K562 (cell line): Measurements from ENCODE around the gene CDKN2D. TPM values are rescaled to one million over a fixed set of nuclear protein-coding genes. Genes with fewer than 3 reads are reported as not detected.

Source experiments
- ATAC-seq: fragments of 200-7000 bp; cut with Tn5 transposase; 3 replicates; pipeline ENCODE4 v1.9.1; 2020; ENCODE audit warnings: moderate library complexity
- BruUV-seq: library from RNA; stranded (reverse); fragments of 400-500 nt; replicated peaks from 2 replicates; lab custom pipeline; 2021; lab: Mats Ljungman, UMichigan
- CTCF ChIA-PET: fragments of 300-600 bp; formaldehyde crosslinking; extraction: SDS; loops from one replicate; lab custom pipeline; 2021; ENCODE audit warnings: low intra/inter-chr PET ratio; lab: Yijun Ruan, JAX
- POLR2A ChIA-PET: fragments of 300-600, 350-650 bp; sonication (Branson Sonifier 250); formaldehyde crosslinking; extraction: SDS; loops from one replicate; lab custom pipeline; 2021; ENCODE audit warnings: antibody characterized with exemption, inconsistent platforms; lab: Yijun Ruan, JAX
- DNase-seq, 4 experiments: peaks; one replicate each; pipeline versions ENCODE4 v3.0.0 to v3.0.0-alpha.2; 2011 to 2018; ENCODE audit warnings: low spot score in 3 of 4, mixed read lengths in 3 of 4; ENCODE audit errors: extremely low read depth in 1 of 4
- FAIRE-seq: peaks from 2 replicates; lab custom pipeline; 2011; peaks lifted over from hg19 to GRCh38; lab: Jason Lieb, UNC
- H2AFZ ChIP-seq: 2 replicates; pipeline ENCODE4 v1.6.0; 2011; ENCODE audit warnings: low read depth, low read length, control low read depth, inconsistent platforms
- H3K27ac ChIP-seq: fragments of 200-600 bp; 3 replicates; pipeline ENCODE4 v1.8.0; 2011; ENCODE audit warnings: low read depth, mild to moderate bottlenecking, control low read depth, inconsistent platforms, low read length, moderate library complexity, mixed read lengths; ENCODE audit errors: extremely low read depth
- H3K27me3 ChIP-seq, 2 experiments: fragments of 300-600 bp in 1 of 2; 2 replicates in 1 of 2; 3 replicates in 1 of 2; pipeline versions ENCODE4 v1.6.0 to v1.8.0; 2011; ENCODE audit warnings: inconsistent platforms in 2 of 2, low read length in 2 of 2, mild to moderate bottlenecking in 1 of 2, mixed read lengths in 1 of 2, moderate library complexity in 1 of 2; ENCODE audit not compliant: control insufficient read depth in 2 of 2, insufficient read depth in 2 of 2
- H3K36me3 ChIP-seq: fragments of 300-600 bp; 3 replicates; pipeline ENCODE4 v1.8.0; 2011; ENCODE audit warnings: mild to moderate bottlenecking, low read length, inconsistent platforms; ENCODE audit not compliant: control insufficient read depth, insufficient read depth
- H3K4me1 ChIP-seq, 2 experiments: fragments of 200-600 bp in 1 of 2; replicated peaks in 1 of 2; 2 replicates in 1 of 2; 3 replicates in 1 of 2; pipeline versions ENCODE4 v1.5.1 to v1.8.0; 2011; ENCODE audit warnings: inconsistent platforms in 2 of 2, low read length in 2 of 2, mild to moderate bottlenecking in 1 of 2, mixed read lengths in 1 of 2, moderate library complexity in 1 of 2; ENCODE audit not compliant: control insufficient read depth in 2 of 2, insufficient read depth in 2 of 2
- H3K4me2 ChIP-seq: 2 replicates; pipeline ENCODE4 v1.6.1; 2011; ENCODE audit warnings: low read length, control low read depth, inconsistent platforms, mixed read lengths; ENCODE audit not compliant: insufficient read depth
- H3K4me3 ChIP-seq: fragments of 200-600 bp; sonication (generic), shearing (Covaris generic); 2 replicates; pipeline ENCODE4 v1.5.1; 2016; ENCODE audit warnings: control low read depth, inconsistent platforms
- H3K79me2 ChIP-seq: fragments of 200-600 bp; 3 replicates; pipeline ENCODE4 v1.8.0; 2011; ENCODE audit warnings: low read length, inconsistent platforms; ENCODE audit not compliant: control insufficient read depth, insufficient read depth
- H3K9ac ChIP-seq, 2 experiments: 2 replicates each; pipeline versions ENCODE4 v1.6.0 to v1.6.1; 2011; ENCODE audit warnings: low read depth in 2 of 2, low read length in 2 of 2, control low read depth in 1 of 2, inconsistent platforms in 1 of 2, mild to moderate bottlenecking in 1 of 2, mixed read lengths in 1 of 2; ENCODE audit not compliant: insufficient read depth in 1 of 2
- H3K9me1 ChIP-seq: one replicate; pipeline ENCODE4 v1.6.0; 2011; ENCODE audit warnings: inconsistent platforms, mild to moderate bottlenecking, low read length, moderate library complexity; ENCODE audit not compliant: control insufficient read depth, insufficient read depth
- H3K9me3 ChIP-seq: replicated peaks from 2 replicates; pipeline ENCODE4 v1.5.1; 2011; ENCODE audit warnings: low read depth, low read length, inconsistent platforms; ENCODE audit not compliant: control insufficient read depth, insufficient read depth
- H4K20me1 ChIP-seq: replicated peaks from 2 replicates; pipeline ENCODE4 v1.6.1; 2011; ENCODE audit warnings: low read length, inconsistent platforms, mixed read lengths; ENCODE audit not compliant: control insufficient read depth, insufficient read depth
- BRD9 ChIP-seq: fragments of 450-650 bp; IDR thresholded peaks from 2 replicates; pipeline ENCODE4 v1.6.1; 2018; ENCODE audit warnings: low read depth; ENCODE audit not compliant: partially characterized antibody
- CBFA2T2 ChIP-seq: fragments of 450-650 bp; conservative IDR thresholded peaks from 2 replicates; pipeline ENCODE4 v1.6.1; 2017; ENCODE audit warnings: mild to moderate bottlenecking
- KAT8 ChIP-seq: fragments of 450-650 bp; IDR thresholded peaks from 2 replicates; pipeline ENCODE4 v1.6.1; 2016; ENCODE audit warnings: low read depth, mild to moderate bottlenecking
- NFYB ChIP-seq: IDR thresholded peaks from 2 replicates; pipeline ENCODE4 v1.6.1; 2011; ENCODE audit warnings: mild to moderate bottlenecking, moderate library complexity; ENCODE audit not compliant: insufficient read length; ENCODE audit errors: extremely low read depth
- POLR2A ChIP-seq: fragments of 450-650 bp; conservative IDR thresholded peaks from 2 replicates; pipeline ENCODE4 v1.6.1; 2016
- POLR2AphosphoS2 ChIP-seq: IDR thresholded peaks from 2 replicates; pipeline ENCODE4 v1.6.1; 2012; ENCODE audit warnings: low read length, improper control_type of control experiment
- POLR2B ChIP-seq: fragments of 450-650 bp; IDR thresholded peaks from 2 replicates; pipeline ENCODE4 v1.6.1; 2018; ENCODE audit warnings: low read depth; ENCODE audit not compliant: partially characterized antibody
- POLR2G ChIP-seq: fragments of 200-400 bp; formaldehyde crosslinking; IDR thresholded peaks from 2 replicates; pipeline ENCODE4 v1.6.1; 2017; ENCODE audit warnings: low read depth, mild to moderate bottlenecking, antibody characterized with exemption, low read length, moderate library complexity
- RBM25 ChIP-seq: fragments of 200-400 bp; formaldehyde crosslinking; IDR thresholded peaks from 2 replicates; pipeline ENCODE4 v1.6.1; 2018; ENCODE audit warnings: low read length, low read depth, moderate library complexity; ENCODE audit not compliant: severe bottlenecking
- USF2 ChIP-seq: sonication (generic); formaldehyde crosslinking; IDR thresholded peaks from 2 replicates; pipeline ENCODE4 v1.5.0; 2020; ENCODE audit warnings: missing genetic modification reagents
- XRCC5 ChIP-seq: fragments of 200-400 bp; formaldehyde crosslinking; IDR thresholded peaks from 2 replicates; pipeline ENCODE4 v1.6.1; 2017; ENCODE audit warnings: low read depth, mild to moderate bottlenecking, low read length
- ZBTB33 ChIP-seq: sonication (generic); formaldehyde crosslinking; IDR thresholded peaks from 2 replicates; pipeline ENCODE4 v1.8.1; 2023; ENCODE audit warnings: mild to moderate bottlenecking, missing genetic modification reagents
- ZBTB7A ChIP-seq: IDR thresholded peaks from 2 replicates; pipeline ENCODE4 v1.6.1; 2011; ENCODE audit warnings: low read depth, mild to moderate bottlenecking, low read length, moderate library complexity, borderline replicate concordance; ENCODE audit not compliant: control insufficient read depth
- ZNF324 ChIP-seq: fragments of 250-450 bp; sonication (Bioruptor Pico); IDR thresholded peaks from 2 replicates; pipeline ENCODE4 v1.4.0; 2020; ENCODE audit warnings: mild to moderate bottlenecking
- WGBS: fragments of 100-300 bp; shearing (Covaris generic); methylation state at CpG from one replicate; pipeline ENCODE4 v1.1.6; 2016; ENCODE audit warnings: low coverage, mixed read lengths; ENCODE audit not compliant: insufficient coverage; ENCODE audit errors: missing lambda C conversion rate; 5-methylcytosine and 5-hydroxymethylcytosine counted together
- in situ Hi-C: fragments of 300-500 bp; cut with MboI; formaldehyde crosslinking; loops from 4 replicates; pipeline ENCODE4 v1.15.0; 2018; ENCODE audit warnings: inconsistent platforms, mixed read lengths
- intact Hi-C: fragments of 100-400 bp; cut with micrococcal nuclease; formaldehyde crosslinking; loops from 2 replicates; pipeline ENCODE4 v1.14.2; 2022
- polyA plus RNA-seq, 8 experiments: library from polyadenylated mRNA; depleted of rRNA in 4 of 8; stranded (reverse) in 5 of 8; unstranded in 3 of 8; fragments of >200 nt; fragmentation: Nextera tagmentation in 2 of 8; fragmentation: Illumina TruSeq in 1 of 8; extraction: Ambion mirVana in 2 of 8; extraction: Trizol in 1 of 8; gene quantifications; 2 replicates each; pipeline versions ENCODE4 v1.2.1 to v1.2.3, GENCODE V29; 2011 to 2014; ENCODE audit warnings: inconsistent platforms in 1 of 8, missing spikeins in 1 of 8
- total RNA-seq, 7 experiments: library from RNA; depleted of rRNA in 6 of 7; stranded (reverse); fragments of >200 nt in 6 of 7; fragmentation: Illumina TruSeq in 2 of 7; extraction: Trizol in 2 of 7; gene quantifications; 2 replicates each; pipeline versions ENCODE4 v1.2.1 to v1.2.3, GENCODE V29; 2011 to 2021; ENCODE audit warnings: low replicate concordance in 1 of 7
- TF ChIP-seq, protein P1 (sequence below): fragments of 450-650 bp; IDR thresholded peaks from 2 replicates; pipeline ENCODE4 v1.6.1; 2016
- TF ChIP-seq, protein P2 (sequence below): sonication (generic); formaldehyde crosslinking; IDR thresholded peaks from 2 replicates; pipeline ENCODE4 v1.8.1; 2023; ENCODE audit warnings: mild to moderate bottlenecking, missing genetic modification reagents, moderate library complexity
- TF ChIP-seq, protein P3 (sequence below): sonication (generic); formaldehyde crosslinking; IDR thresholded peaks from 2 replicates; pipeline ENCODE4 v1.9.0; 2022; ENCODE audit warnings: mild to moderate bottlenecking, missing genetic modification reagents

CDKN2D gene
- total and polyA plus RNA-seq, 9 of the 15 experiments (the other 6 are each of a cell fraction or from before 2014, with no cell fraction given): 0.41 to 8.2 (median 3.7) TPM

DNA sequence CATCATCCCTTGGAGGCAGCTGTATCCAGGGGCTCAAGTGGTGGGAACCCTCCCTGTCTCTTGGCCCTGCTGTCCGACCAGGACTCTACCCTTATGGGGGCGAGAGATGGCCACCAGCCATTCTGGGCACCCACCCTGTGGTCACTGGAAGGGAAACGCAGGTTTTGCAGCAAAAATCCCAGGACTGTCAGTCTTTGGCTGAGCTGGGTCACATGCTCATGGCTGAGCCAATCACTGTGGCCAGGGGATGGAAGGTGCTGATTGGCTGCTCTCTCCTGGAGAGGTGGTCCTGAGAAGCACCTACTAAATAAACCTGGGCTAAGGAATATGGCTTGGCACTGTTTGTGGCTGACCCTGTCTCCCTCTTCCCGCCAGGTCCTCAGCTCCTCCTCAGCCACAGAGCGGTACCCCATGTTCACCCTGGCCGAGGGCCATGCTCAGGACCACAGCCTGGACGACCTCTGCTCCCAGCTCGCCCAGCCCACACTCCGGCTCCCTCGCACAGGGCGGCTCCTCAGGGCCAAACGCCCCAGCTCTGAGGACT is 16.2 kb downstream of the CDKN2D start:
- Histone ChIP-seq H3K4me2 (no peak overlapping the region), H3K36me3 (peaks cover 90% of the 10 kb centered on the region), H3K27ac (no peak overlapping the region), H3K4me3 (no peak overlapping the region), H4K20me1 (peaks cover 11% of the 10 kb centered on the region), H3K9ac (no peak overlapping the region), H3K9me1 (no peaks in the 10 kb centered on the region), H3K79me2 (peaks cover 7% of the 10 kb centered on the region), H2AFZ (no peak overlapping the region), H3K4me1 (peaks cover 0 to 23% of the 10 kb centered on the region in 2 experiments; a peak in 2 of 5 replicates), H3K27me3 (no peaks in the 10 kb centered on the region), H3K9me3 (peaks cover 3% of the 10 kb centered on the region)
- no TSS peak for BruUV-seq
- DNase-seq: peak; percentile 60 to 88 (median 72)
- in situ Hi-C loops: no loop called here
- intact Hi-C loops: no loop called here
- peak; percentile 89 for ATAC-seq
- peak; percentile 90 for FAIRE-seq
- ChIA-PET CTCF (no interaction called here), POLR2A (interaction anchor here (0.5 to 2.0 kb wide), 9 partner anchors 8 to 136 kb away, joined by 3 to 10 read pairs (median 6); partner anchors contain the start of gene KRI1)
- WGBS: 70% methylated on average over 12 of the region's 12 CpGs
- TF ChIP-seq, protein P1, sequence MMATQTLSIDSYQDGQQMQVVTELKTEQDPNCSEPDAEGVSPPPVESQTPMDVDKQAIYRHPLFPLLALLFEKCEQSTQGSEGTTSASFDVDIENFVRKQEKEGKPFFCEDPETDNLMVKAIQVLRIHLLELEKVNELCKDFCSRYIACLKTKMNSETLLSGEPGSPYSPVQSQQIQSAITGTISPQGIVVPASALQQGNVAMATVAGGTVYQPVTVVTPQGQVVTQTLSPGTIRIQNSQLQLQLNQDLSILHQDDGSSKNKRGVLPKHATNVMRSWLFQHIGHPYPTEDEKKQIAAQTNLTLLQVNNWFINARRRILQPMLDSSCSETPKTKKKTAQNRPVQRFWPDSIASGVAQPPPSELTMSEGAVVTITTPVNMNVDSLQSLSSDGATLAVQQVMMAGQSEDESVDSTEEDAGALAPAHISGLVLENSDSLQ: peak; percentile 83
- TF ChIP-seq CBFA2T2 (peak; percentile 33; the same call in 1 of the 2 replicates), POLR2G (peak; percentile 78), POLR2AphosphoS2 (peak; percentile 77), USF2 (CRISPR knock-in tag) (peak; percentile 92), RBM25 (peak; percentile 72), XRCC5 (0 out of 2 replicates have a peak, but pooled peaks have one; percentile 28), ZNF324 (no peak), BRD9 (no peak), ZBTB33 (peak; percentile 81), KAT8 (no peak), NFYB (peak; percentile 96), POLR2B (peak; percentile 50), POLR2A (peak; percentile 67), ZBTB7A (0 out of 2 replicates have a peak, but pooled peaks have one; percentile 39)
- TF ChIP-seq, protein P2, sequence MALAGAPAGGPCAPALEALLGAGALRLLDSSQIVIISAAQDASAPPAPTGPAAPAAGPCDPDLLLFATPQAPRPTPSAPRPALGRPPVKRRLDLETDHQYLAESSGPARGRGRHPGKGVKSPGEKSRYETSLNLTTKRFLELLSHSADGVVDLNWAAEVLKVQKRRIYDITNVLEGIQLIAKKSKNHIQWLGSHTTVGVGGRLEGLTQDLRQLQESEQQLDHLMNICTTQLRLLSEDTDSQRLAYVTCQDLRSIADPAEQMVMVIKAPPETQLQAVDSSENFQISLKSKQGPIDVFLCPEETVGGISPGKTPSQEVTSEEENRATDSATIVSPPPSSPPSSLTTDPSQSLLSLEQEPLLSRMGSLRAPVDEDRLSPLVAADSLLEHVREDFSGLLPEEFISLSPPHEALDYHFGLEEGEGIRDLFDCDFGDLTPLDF (CRISPR knock-in tag): no peak
- TF ChIP-seq, protein P3, sequence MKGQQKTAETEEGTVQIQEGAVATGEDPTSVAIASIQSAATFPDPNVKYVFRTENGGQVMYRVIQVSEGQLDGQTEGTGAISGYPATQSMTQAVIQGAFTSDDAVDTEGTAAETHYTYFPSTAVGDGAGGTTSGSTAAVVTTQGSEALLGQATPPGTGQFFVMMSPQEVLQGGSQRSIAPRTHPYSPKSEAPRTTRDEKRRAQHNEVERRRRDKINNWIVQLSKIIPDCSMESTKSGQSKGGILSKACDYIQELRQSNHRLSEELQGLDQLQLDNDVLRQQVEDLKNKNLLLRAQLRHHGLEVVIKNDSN: peak; percentile 96
